PFSK-1 (cell line): ENCODE results near the gene FABP7.

Experiments
- FOXP2 ChIP-seq: optimal IDR thresholded peaks from 2 replicates; pipeline ENCODE3; 2011; ENCODE audit warnings: borderline replicate concordance, control low read depth, inconsistent platforms; ENCODE audit not compliant: insufficient read depth; ENCODE audit errors: extremely low read length, extremely low read depth
- POLR2AphosphoS5 ChIP-seq: IDR thresholded peaks from 2 replicates; pipeline ENCODE4 v1.6.1; 2012; ENCODE audit warnings: low read depth, mild to moderate bottlenecking, control low read depth, low read length, moderate library complexity
- REST ChIP-seq, 2 experiments: IDR thresholded peaks; 2 replicates each; pipeline versions ENCODE4 v1.6.1 to v1.8.0; 2011 to 2012; ENCODE audit warnings: low read depth in 2 of 2, low read length in 2 of 2, control low read depth in 1 of 2, inconsistent platforms in 1 of 2, mild to moderate bottlenecking in 1 of 2, moderate library complexity in 1 of 2; ENCODE audit not compliant: insufficient read depth in 1 of 2
- SIN3A ChIP-seq: IDR thresholded peaks from 2 replicates; pipeline ENCODE4 v1.6.1; 2012; ENCODE audit warnings: mild to moderate bottlenecking, low read length, moderate library complexity, borderline replicate concordance; ENCODE audit not compliant: insufficient read depth
- TAF1 ChIP-seq: IDR thresholded peaks from 2 replicates; pipeline ENCODE4 v1.6.1; 2012; ENCODE audit warnings: low read length, control low read depth, borderline replicate concordance; ENCODE audit not compliant: insufficient read depth

The FABP7 gene

GRCh38 chr6:122778985-122779661 is 393 bp upstream of the FABP7 start:
- no peak for TF ChIP-seq POLR2AphosphoS5
- TF ChIP-seq SIN3A: no peak
- no peak for TF ChIP-seq TAF1
- no peak for TF ChIP-seq FOXP2
- TF ChIP-seq REST (IDR thresholded peaks at IDR 0.05; ENCODE audit: insufficient read depth in 1 of 2, low read depth in 2 of 2, low read length in 2 of 2): no peak

- TF ChIP-seq FOXP2 (no peak), TAF1 (no peak), SIN3A (no peak), REST (IDR thresholded peaks at IDR 0.05; ENCODE audit: insufficient read depth in 1 of 2, low read depth in 2 of 2, low read length in 2 of 2) (no peak), POLR2AphosphoS5 (no peak)
These were observed 598 bp downstream of the FABP7 start for GRCh38 chr6:122780114-122780513.

GRCh38 chr6:122781716-122782115 is 2.2 kb downstream of the FABP7 start:
- TF ChIP-seq POLR2AphosphoS5: no peak
- TF ChIP-seq REST (IDR thresholded peaks at IDR 0.05; ENCODE audit: insufficient read depth in 1 of 2, low read depth in 2 of 2, low read length in 2 of 2): no peak
- no peak for TF ChIP-seq TAF1
- no peak for TF ChIP-seq FOXP2
- no peak for TF ChIP-seq SIN3A

GRCh38 chr6:122783401-122783800 is 3.9 kb downstream of the FABP7 start:
- TF ChIP-seq SIN3A (no peak), POLR2AphosphoS5 (no peak)

GRCh38 chr6:122785891-122786290 is 6.4 kb downstream of the FABP7 start:
- TF ChIP-seq SIN3A (no peak), POLR2AphosphoS5 (no peak), REST (IDR thresholded peaks at IDR 0.05; ENCODE audit: insufficient read depth in 1 of 2, low read depth in 2 of 2, low read length in 2 of 2) (no peak), TAF1 (no peak), FOXP2 (no peak)
